HFFc6 (cell line): ENCODE data around the gene GPN1. TPM values are rescaled to one million over a fixed set of nuclear protein-coding genes. Genes with fewer than 3 reads are reported as not detected.
A peak's percentile ranks its signal among the peaks of the same experiment; 100 is the strongest.

Experiments used
- DNase-seq: peaks from one replicate; pipeline ENCODE4 v3.0.0-alpha.2; 2018
- H3K27ac Mint-ChIP-seq: 2 replicates; pipeline ENCODE4 v1.8.0; 2020; ENCODE audit warnings: mild to moderate bottlenecking, mixed read lengths
- H3K27me3 Mint-ChIP-seq: 2 replicates; pipeline ENCODE4 v1.8.0; 2021; ENCODE audit warnings: mild to moderate bottlenecking, moderate library complexity, mixed read lengths; ENCODE audit not compliant: insufficient read depth
- H3K36me3 Mint-ChIP-seq: 2 replicates; pipeline ENCODE4 v1.8.0; 2021; ENCODE audit warnings: low read depth, mixed read lengths
- H3K4me1 Mint-ChIP-seq: 2 replicates; pipeline ENCODE4 v1.8.0; 2020; ENCODE audit warnings: low read depth, mixed read lengths
- H3K4me3 Mint-ChIP-seq: 2 replicates; pipeline ENCODE4 v1.8.0; 2020; ENCODE audit warnings: mild to moderate bottlenecking, moderate library complexity, mixed read lengths
- H3K9me3 Mint-ChIP-seq: 2 replicates; pipeline ENCODE4 v1.8.0; 2020; ENCODE audit warnings: mild to moderate bottlenecking, mixed read lengths
- CTCF ChIP-seq: fragments of 200-600 bp; sonication (generic); IDR thresholded peaks from 2 replicates; pipeline ENCODE4 v1.5.0; 2021; ENCODE audit warnings: antibody characterized with exemption, mild to moderate bottlenecking
- total RNA-seq, 6 experiments: library from RNA; stranded (reverse); fragmentation: NEBNext Ultra II Directional; extraction: Animal tissue kit (Norgen Biotek cat#: 25700); gene quantifications; 2 replicates in 1 of 6; 3 replicates in 5 of 6; pipeline ENCODE4 v1.2.3, GENCODE V29; 2021

Gene GPN1
- total RNA-seq, 6 experiments from 2014 or later = 33.2 to 44.2 (median 39.8) TPM

- DNase-seq = no peak
- no peaks in the 10 kb centered on the region for H3K9me3 Mint-ChIP-seq
- TF ChIP-seq CTCF = no peak
- peaks cover 53% of the 10 kb centered on the region for H3K4me1 Mint-ChIP-seq
- H3K27me3 Mint-ChIP-seq = no peaks in the 10 kb centered on the region; the same call in 1 of the 2 replicates
- peak overlapping the region; percentile 99 for H3K4me3 Mint-ChIP-seq
- peak overlapping the region; percentile 99 for H3K27ac Mint-ChIP-seq
- H3K36me3 Mint-ChIP-seq = peaks cover 40% of the 10 kb centered on the region
These were observed 35.3 kb downstream of the GPN1 start for GRCh38 chr2:27664154-27664574.

- TF ChIP-seq CTCF = no peak
- Mint-ChIP-seq H3K27me3 (no peaks in the 10 kb centered on the region; the same call in 1 of the 2 replicates), H3K9me3 (no peaks in the 10 kb centered on the region), H3K27ac (peak overlapping the region; percentile 99; the same call in 1 of the 2 replicates), H3K4me1 (peaks cover 48% of the 10 kb centered on the region), H3K4me3 (peak overlapping the region; percentile 99), H3K36me3 (peaks cover 37% of the 10 kb centered on the region)
- no peak for DNase-seq
These were observed 35.9 kb downstream of the GPN1 start for GRCh38 chr2:27664622-27665363.

- Mint-ChIP-seq H3K4me1 (peaks cover 37% of the 10 kb centered on the region), H3K36me3 (peaks cover 28% of the 10 kb centered on the region), H3K9me3 (no peaks in the 10 kb centered on the region), H3K4me3 (no peak overlapping the region), H3K27me3 (no peaks in the 10 kb centered on the region; the same call in 1 of the 2 replicates), H3K27ac (peak overlapping the region; percentile 10; the same call in 1 of the 2 replicates)
- TF ChIP-seq CTCF = no peak
- DNase-seq = no peak
These were observed 38.6 kb downstream of the GPN1 start for GRCh38 chr2:27667446-27667845.

GRCh38 chr2:27671235-27671634 is 42.4 kb downstream of the GPN1 start:
- no peak overlapping the region for H3K4me3 Mint-ChIP-seq
- DNase-seq = no peak
- no peak overlapping the region for H3K27ac Mint-ChIP-seq
- H3K27me3 Mint-ChIP-seq = no peaks in the 10 kb centered on the region
- H3K9me3 Mint-ChIP-seq = no peaks in the 10 kb centered on the region
- peaks cover 28% of the 10 kb centered on the region for H3K36me3 Mint-ChIP-seq
- no peak for TF ChIP-seq CTCF
- H3K4me1 Mint-ChIP-seq = peaks cover 12% of the 10 kb centered on the region

- no peak overlapping the region for H3K27ac Mint-ChIP-seq
- DNase-seq = no peak
- no peaks in the 10 kb centered on the region for H3K4me1 Mint-ChIP-seq
- peaks cover 29% of the 10 kb centered on the region for H3K36me3 Mint-ChIP-seq
- TF ChIP-seq CTCF = no peak
- no peaks in the 10 kb centered on the region for H3K9me3 Mint-ChIP-seq
- H3K4me3 Mint-ChIP-seq = no peak overlapping the region
- no peaks in the 10 kb centered on the region for H3K27me3 Mint-ChIP-seq
These were observed 44.1 kb downstream of the GPN1 start for GRCh38 chr2:27672723-27673486.
